NCI-H526 treated with DMSO at 0.1 percent for 48 hours (cell line): ENCODE results near the gene CACNG4.
A peak's percentile ranks its signal among the peaks of the same experiment; 100 is the strongest.

Experiments
- DNase-seq: peaks from one replicate; lab custom pipeline; 2025; lab: John Stamatoyannopoulos, UW

CACNG4 gene

DNA sequence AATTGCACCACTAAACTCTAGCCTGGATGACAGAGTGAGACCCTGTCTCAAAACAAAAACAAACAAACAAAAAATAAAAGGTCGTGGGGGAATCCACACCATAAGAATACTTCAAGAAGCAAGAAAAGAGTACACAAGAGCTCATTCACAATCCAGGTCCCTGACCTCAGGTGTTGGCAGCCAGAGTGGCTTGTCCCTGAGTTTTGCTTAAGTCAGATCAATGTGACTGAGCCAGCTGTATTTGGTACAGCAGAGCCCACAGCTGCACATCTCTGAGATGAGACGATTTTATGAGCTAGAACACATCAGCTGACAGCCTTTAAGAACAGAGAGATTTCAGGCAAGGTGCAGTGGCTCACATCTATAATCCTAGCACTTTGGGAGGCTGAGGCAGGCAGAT, 102.2 kb downstream of the CACNG4 start:
- DNase-seq = no peak

DNA sequence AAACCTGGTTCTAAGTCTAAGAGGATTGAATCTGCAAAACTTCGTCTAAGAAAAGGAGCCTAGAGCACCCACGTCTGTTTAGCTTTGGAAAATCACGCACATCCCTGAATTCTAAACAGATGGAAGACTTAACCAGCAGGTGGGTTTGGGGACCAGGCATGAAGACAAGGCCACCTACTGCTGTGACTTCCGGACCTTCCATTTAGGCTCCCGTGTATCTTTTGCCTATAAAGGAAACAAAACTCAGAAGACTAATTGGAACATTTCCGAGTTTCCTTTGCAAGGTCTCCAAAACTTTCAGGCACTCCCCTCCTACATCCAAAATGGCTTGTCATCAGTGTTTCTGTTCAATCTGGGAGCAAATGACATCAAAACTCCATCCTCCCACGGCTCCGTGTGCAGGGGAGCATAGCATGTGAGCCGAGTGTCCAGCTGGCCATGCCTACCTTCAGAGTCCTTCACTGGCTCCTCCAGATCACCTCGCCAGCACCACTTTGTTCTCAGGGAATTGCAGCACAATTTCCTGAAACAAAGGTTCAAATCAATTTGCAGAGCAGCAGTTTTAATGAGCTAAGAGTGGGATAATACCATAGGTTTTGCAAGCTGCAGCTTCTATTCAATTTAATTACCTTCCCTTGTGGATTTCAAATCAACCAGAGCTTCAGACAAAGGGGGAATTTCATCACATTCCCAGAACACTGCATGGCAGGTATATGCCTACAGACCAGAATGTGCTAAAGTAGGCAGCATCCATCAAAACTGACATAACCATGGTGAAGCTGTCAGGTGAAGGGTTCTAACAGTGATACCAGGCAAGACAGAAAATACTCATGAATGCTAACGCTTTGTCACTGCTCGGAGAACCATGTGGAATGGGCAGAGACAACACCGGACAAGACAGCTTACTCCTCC, 103.3 kb downstream of the CACNG4 start:
- no peak for DNase-seq

GRCh38 chr17:67068999-67069398, 104.5 kb downstream of the CACNG4 start:
- no peak for DNase-seq

DNA sequence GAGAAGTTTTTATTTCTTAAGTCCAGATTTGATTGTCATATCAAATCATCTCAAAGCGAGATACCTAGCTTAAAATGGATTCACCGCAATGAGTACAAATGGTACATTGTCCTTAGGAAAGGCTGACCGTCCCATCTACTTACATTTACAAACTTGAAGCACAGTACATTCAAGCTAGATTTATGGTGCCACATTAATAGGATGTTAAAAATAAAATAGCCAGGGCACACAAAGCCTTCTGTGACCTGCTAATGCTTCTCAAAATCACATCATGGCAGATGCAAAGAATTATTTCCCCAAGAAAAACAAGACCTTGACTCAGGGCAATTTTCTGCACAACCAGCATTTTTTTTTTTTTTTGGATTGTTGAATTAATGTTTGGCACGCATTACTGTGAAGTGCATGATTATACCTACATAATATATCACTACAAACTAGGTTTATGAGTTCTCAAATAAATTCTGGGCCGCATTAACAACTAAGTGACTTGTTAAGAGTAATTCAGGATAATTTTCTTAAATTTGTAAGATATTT, 105.2 kb downstream of the CACNG4 start:
- no peak for DNase-seq

DNA sequence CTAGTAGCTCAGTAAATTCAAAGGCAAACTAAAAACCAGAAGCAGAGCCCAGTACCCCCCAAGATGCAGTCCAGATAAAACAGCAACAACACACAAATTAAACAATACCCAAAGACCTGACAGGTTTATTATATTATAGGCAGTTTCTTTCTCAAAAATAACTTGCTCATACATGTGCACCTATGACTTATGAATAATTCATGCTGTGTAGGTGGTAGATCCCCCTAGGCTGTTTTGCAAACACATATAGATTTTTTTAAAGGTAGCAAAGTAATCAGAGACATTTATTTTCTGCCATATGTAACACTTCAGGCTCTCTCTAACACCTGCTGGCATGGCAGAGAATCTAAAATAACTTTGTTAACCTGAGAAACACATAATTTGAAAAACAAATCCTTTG, 107.1 kb downstream of the CACNG4 start:
- no peak for DNase-seq

DNA sequence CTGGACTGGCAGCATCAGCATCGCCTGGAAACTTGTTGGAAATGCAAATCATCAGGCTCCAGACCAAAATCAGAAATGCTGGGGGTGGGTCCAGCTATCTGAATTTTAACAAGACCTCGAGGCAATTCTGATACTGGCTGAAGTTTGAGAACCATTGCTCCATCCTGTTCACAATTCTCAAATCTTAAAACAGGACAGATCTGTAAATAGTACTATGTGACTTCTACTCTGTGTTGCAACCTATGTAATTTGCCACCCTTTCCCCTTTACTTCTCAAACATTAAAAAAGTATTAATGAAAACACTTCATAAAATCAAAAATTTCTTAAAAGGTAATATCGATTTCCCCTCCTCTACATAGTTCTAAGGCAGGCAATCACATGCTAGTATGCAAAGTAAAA, 108.4 kb downstream of the CACNG4 start:
- no peak for DNase-seq

DNA sequence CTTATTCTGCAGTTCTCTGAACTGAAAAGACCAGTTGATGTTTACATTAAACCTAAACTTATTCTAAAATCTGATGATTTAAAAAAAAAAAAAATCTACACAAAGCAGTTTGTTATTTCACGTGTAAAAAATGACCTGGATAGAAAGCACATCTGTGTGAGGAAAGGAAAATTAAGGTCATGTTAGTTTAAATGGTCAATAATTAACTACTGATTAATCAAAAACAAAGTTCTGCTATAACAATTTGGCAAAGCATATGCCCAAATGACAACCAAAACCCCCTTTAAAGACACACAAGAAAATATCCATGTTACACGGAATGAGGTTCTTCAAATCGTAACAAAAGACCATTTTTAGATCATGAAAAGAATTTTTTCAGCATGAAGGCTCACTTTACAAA, 110.3 kb downstream of the CACNG4 start:
- no peak for DNase-seq

DNA sequence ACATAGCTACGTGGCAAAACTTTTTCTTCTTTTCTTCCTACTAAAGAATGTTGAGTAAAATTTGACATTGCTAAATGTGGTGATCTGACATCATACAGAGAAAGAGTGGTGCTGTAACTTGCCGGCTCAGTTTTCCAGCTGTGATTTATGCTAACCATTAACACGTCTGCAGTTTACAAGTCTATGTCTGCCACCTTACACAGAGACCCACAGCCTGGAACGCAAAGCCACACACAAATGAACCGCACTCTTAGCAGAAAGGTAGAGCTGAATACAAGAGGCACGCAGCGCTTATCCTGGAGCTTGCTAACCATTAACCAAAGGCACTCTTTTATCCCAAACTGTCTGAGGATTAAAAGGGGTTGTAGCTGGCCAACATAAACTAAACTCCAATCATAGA, 111.8 kb downstream of the CACNG4 start:
- DNase-seq = no peak

DNA sequence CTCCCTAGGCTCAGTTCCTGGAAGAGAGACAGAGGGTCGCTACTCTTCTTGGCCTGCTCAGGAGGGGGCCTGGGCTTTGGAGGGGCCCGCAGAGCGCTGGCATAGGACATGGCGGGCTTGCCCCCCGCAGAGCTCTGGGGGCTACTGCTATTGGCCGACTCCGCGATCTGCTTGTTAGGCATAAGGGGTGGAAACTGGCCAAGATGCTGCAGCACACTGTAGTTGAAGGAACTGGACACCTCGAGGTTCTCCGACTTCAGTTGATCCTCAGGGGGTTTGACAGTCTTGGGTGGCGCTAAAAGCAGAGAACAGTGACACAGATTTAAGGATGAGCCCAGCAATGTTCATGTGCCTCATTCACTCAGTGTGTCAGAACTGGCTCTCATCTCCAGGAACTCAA, 113.8 kb downstream of the CACNG4 start:
- no peak for DNase-seq

DNA sequence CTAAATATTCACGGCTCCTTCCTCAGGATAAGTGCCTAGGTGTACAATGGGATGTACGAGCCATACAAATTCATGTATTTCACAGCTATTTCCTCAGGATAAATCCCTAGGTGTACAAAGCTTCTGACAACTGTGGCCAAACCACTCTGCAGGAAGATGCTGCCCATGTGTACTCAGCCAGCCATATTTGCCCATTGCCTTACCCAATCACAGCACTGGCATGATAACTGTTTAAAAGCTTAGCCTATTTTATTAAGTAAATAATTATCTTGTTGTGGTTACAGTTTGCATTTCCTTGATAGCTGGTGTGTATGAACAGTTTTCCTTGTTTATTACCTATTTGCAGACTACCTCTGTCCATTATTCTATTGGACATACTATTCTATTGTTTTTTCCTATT, 115.0 kb downstream of the CACNG4 start:
- DNase-seq = peak; percentile 63

GRCh38 chr17:67080804-67081203, 116.3 kb downstream of the CACNG4 start:
- DNase-seq = no peak

GRCh38 chr17:67082107-67082506, 117.6 kb downstream of the CACNG4 start:
- DNase-seq = no peak
